IMR-90 (cell line): Measurements from ENCODE around the gene GLIPR1. TPM values are rescaled to one million over a fixed set of nuclear protein-coding genes. Genes with fewer than 3 reads are reported as not detected.

ENCODE experiments used
- ATAC-seq: fragments of 200-7000 bp; cut with Tn5 transposase; 2 replicates; pipeline ENCODE4 v1.9.1; 2020; ENCODE audit warnings: low read depth, mild to moderate bottlenecking, moderate library complexity
- BruUV-seq: library from RNA; stranded (reverse); fragments of 400-500 nt; replicated peaks from 2 replicates; lab custom pipeline; 2021; lab: Mats Ljungman, UMichigan
- CTCF ChIA-PET: fragments of 300-600 bp; formaldehyde crosslinking; extraction: SDS; loops from one replicate; lab custom pipeline; 2021; ENCODE audit warnings: antibody characterized with exemption; lab: Yijun Ruan, JAX
- POLR2A ChIA-PET: fragments of 300-600 bp; sonication (Branson Sonifier 250); formaldehyde crosslinking; loops from one replicate; lab custom pipeline; 2022; ENCODE audit warnings: antibody characterized with exemption; ENCODE audit not compliant: unreplicated experiment; lab: Charles Lee
- DNase-seq: peaks from one replicate; pipeline ENCODE4 v3.0.0; 2013
- H2AFZ ChIP-seq: replicated peaks from 2 replicates; pipeline ENCODE3; 2013; ENCODE audit warnings: low read length, mild to moderate bottlenecking; ENCODE audit not compliant: poor library complexity
- H2AK5ac ChIP-seq: 2 replicates; pipeline ENCODE4 v1.6.1; 2013; ENCODE audit warnings: low read depth, low read length, inconsistent platforms
- H2AK9ac ChIP-seq: replicated peaks from 2 replicates; pipeline ENCODE3; 2013; ENCODE audit warnings: mild to moderate bottlenecking, low read depth, low read length, moderate library complexity; ENCODE audit not compliant: poor library complexity
- H2BK120ac ChIP-seq: 2 replicates; pipeline ENCODE4 v1.6.1; 2013; ENCODE audit warnings: low read depth, low read length, inconsistent platforms
- H2BK15ac ChIP-seq: 3 replicates; pipeline ENCODE4 v1.6.1; 2013; ENCODE audit warnings: low read depth, low read length, inconsistent platforms
- H2BK20ac ChIP-seq: 2 replicates; pipeline ENCODE4 v1.6.1; 2013; ENCODE audit warnings: low read depth, mild to moderate bottlenecking, inconsistent platforms, low read length, moderate library complexity
- H2BK5ac ChIP-seq: 2 replicates; pipeline ENCODE4 v1.6.1; 2013; ENCODE audit warnings: mild to moderate bottlenecking, low read depth, low read length, inconsistent platforms; ENCODE audit not compliant: poor library complexity, severe bottlenecking
- H3K14ac ChIP-seq: replicated peaks from 2 replicates; pipeline ENCODE4 v1.6.1; 2013; ENCODE audit warnings: low read depth, low read length, inconsistent platforms
- H3K18ac ChIP-seq: 2 replicates; pipeline ENCODE4 v1.6.1; 2013; ENCODE audit warnings: low read depth, low read length, control low read depth
- H3K23ac ChIP-seq: 2 replicates; pipeline ENCODE4 v1.6.1; 2013; ENCODE audit warnings: low read depth, low read length, inconsistent platforms
- H3K27ac ChIP-seq: 2 replicates; pipeline ENCODE4 v1.5.1; 2013; ENCODE audit warnings: mild to moderate bottlenecking, control low read depth, low read length; ENCODE audit not compliant: insufficient read depth
- H3K27me3 ChIP-seq: 2 replicates; pipeline ENCODE4 v1.6.1; 2013; ENCODE audit warnings: low read length; ENCODE audit not compliant: control insufficient read depth, insufficient read depth
- H3K36me3 ChIP-seq: 2 replicates; pipeline ENCODE4 v1.6.1; 2013; ENCODE audit warnings: low read length, mixed read lengths; ENCODE audit not compliant: control insufficient read depth, insufficient read depth
- H3K4ac ChIP-seq: 2 replicates; pipeline ENCODE4 v1.6.1; 2013; ENCODE audit warnings: low read depth, low read length, inconsistent platforms
- H3K4me1 ChIP-seq: 2 replicates; pipeline ENCODE4 v1.6.1; 2013; ENCODE audit warnings: low read length, mixed read lengths; ENCODE audit not compliant: control insufficient read depth, insufficient read depth
- H3K4me2 ChIP-seq: 2 replicates; pipeline ENCODE4 v1.6.1; 2013; ENCODE audit warnings: low read depth, mild to moderate bottlenecking, control low read depth, low read length, moderate library complexity
- H3K4me3 ChIP-seq: 2 replicates; pipeline ENCODE4 v1.5.1; 2013; ENCODE audit warnings: low read depth, mild to moderate bottlenecking, control low read depth, low read length, moderate library complexity; ENCODE audit not compliant: insufficient read depth
- H3K56ac ChIP-seq: 2 replicates; pipeline ENCODE4 v1.6.1; 2013; ENCODE audit warnings: low read length, inconsistent platforms; ENCODE audit not compliant: insufficient read depth; ENCODE audit errors: extremely low read depth
- H3K79me1 ChIP-seq, 2 experiments: 2 replicates each; pipeline ENCODE4 v1.6.1; 2013; ENCODE audit warnings: low read length in 2 of 2, inconsistent platforms in 1 of 2, low read depth in 1 of 2
- H3K9ac ChIP-seq: 2 replicates; pipeline ENCODE4 v1.6.1; 2013; ENCODE audit warnings: low read depth, low read length, control low read depth
- H3K9me1 ChIP-seq: 2 replicates; pipeline ENCODE4 v1.6.1; 2013; ENCODE audit warnings: low read length, inconsistent platforms; ENCODE audit not compliant: insufficient read depth
- H3K9me3 ChIP-seq: 2 replicates; pipeline ENCODE4 v1.6.1; 2013; ENCODE audit warnings: low read length; ENCODE audit not compliant: control insufficient read depth, insufficient read depth
- H4K20me1 ChIP-seq: 2 replicates; pipeline ENCODE4 v1.6.1; 2013; ENCODE audit warnings: low read length, inconsistent platforms; ENCODE audit not compliant: insufficient read depth
- H4K5ac ChIP-seq: 2 replicates; pipeline ENCODE4 v1.6.1; 2013; ENCODE audit warnings: mild to moderate bottlenecking, low read depth, low read length, control low read depth
- H4K8ac ChIP-seq, 2 experiments: 2 replicates each; pipeline ENCODE4 v1.6.1; 2013; ENCODE audit warnings: low read depth in 2 of 2, low read length in 2 of 2, control low read depth in 1 of 2, inconsistent platforms in 1 of 2
- H4K91ac ChIP-seq: 2 replicates; pipeline ENCODE4 v1.6.1; 2013; ENCODE audit warnings: low read depth, low read length, inconsistent platforms; ENCODE audit not compliant: insufficient read depth
- BHLHE40 ChIP-seq: fragments of 150-350 bp; IDR thresholded peaks from 2 replicates; pipeline ENCODE4 v1.6.1; 2016; ENCODE audit warnings: mild to moderate bottlenecking, low read depth, low read length
- ELK1 ChIP-seq: fragments of 150-350 bp; IDR thresholded peaks from 2 replicates; pipeline ENCODE4 v1.6.1; 2016; ENCODE audit warnings: low read depth, mild to moderate bottlenecking, low read length, moderate library complexity, borderline replicate concordance
- MAZ ChIP-seq: IDR thresholded peaks from 2 replicates; pipeline ENCODE4 v1.6.1; 2012; ENCODE audit warnings: low read depth, mild to moderate bottlenecking, low read length, improper control_type of control experiment, moderate library complexity, borderline replicate concordance
- RAD21 ChIP-seq: IDR thresholded peaks from 2 replicates; pipeline ENCODE4 v1.6.1; 2012; ENCODE audit warnings: low read length, improper control_type of control experiment
- RCOR1 ChIP-seq: IDR thresholded peaks from 2 replicates; pipeline ENCODE4 v1.6.1; 2012; ENCODE audit warnings: mild to moderate bottlenecking, low read length, improper control_type of control experiment; ENCODE audit not compliant: insufficient replicate concordance
- WGBS, 2 experiments: methylation state at CpG; one replicate each; pipeline versions ENCODE4 v1.1.5 to v1.1.7; 2013; ENCODE audit warnings: missing lambda C conversion rate in 2 of 2; ENCODE audit not compliant: insufficient read length in 1 of 2; ENCODE audit errors: extremely low coverage in 2 of 2; 5-methylcytosine and 5-hydroxymethylcytosine counted together
- dilution Hi-C: fragments of 300-500 bp; cut with HindIII; formaldehyde crosslinking; loops from one replicate; pipeline ENCODE4 v1.14.3; 2018; ENCODE audit warnings: low sequenced_read_pairs; ENCODE audit not compliant: unreplicated experiment
- in situ Hi-C: fragments of 300-500 bp; cut with MboI; formaldehyde crosslinking; loops from 3 replicates; pipeline ENCODE4 v1.14.3; 2019; ENCODE audit warnings: low sequenced_read_pairs, inconsistent platforms, mixed read lengths
- intact Hi-C: fragments of 100-400 bp; cut with micrococcal nuclease; formaldehyde crosslinking; loops from 2 replicates; pipeline ENCODE4 v1.10.0; 2022
- polyA plus RNA-seq, 3 experiments: library from polyadenylated mRNA; depleted of rRNA; stranded (reverse); fragments of >200 nt; gene quantifications; 2 replicates each; pipeline ENCODE4 v1.2.3, GENCODE V29; 2012; ENCODE audit warnings: low replicate concordance in 1 of 3
- total RNA-seq: library from RNA; depleted of rRNA; stranded (reverse); fragments of >200 nt; gene quantifications from 2 replicates; pipeline ENCODE4 v1.2.3, GENCODE V29; 2012

The GLIPR1 gene
- total and polyA plus RNA-seq, 2 of the 4 experiments (the other 2 are of a cell fraction): 268 to 327 TPM

- POLR2A ChIA-PET: no interaction called here
- Histone ChIP-seq H2AFZ (no peak overlapping the region), H3K9ac (no peak overlapping the region), H3K9me3 (no peaks in the 10 kb centered on the region), H3K4me1 (peaks cover 6% of the 10 kb centered on the region), H2BK20ac (no peak overlapping the region), H3K9me1 (peaks cover 3% of the 10 kb centered on the region; the same call in 1 of the 2 replicates), H3K18ac (no peak overlapping the region), H3K36me3 (no peaks in the 10 kb centered on the region), H3K4ac (no peak overlapping the region), H3K14ac (no peak overlapping the region), H4K8ac (no peak overlapping the region), H2AK9ac (no peak overlapping the region), H3K56ac (no peak overlapping the region), H2BK5ac (no peak overlapping the region), H3K79me1 (no peaks in the 10 kb centered on the region), H4K91ac (no peak overlapping the region), H3K23ac (no peak overlapping the region), H2AK5ac (no peak overlapping the region), H3K4me2 (no peak overlapping the region), H3K27me3 (no peaks in the 10 kb centered on the region), H3K4me3 (no peak overlapping the region), H3K27ac (no peak overlapping the region), H2BK120ac (no peak overlapping the region), H4K5ac (no peak overlapping the region), H2BK15ac (no peak overlapping the region), H4K20me1 (no peaks in the 10 kb centered on the region)
- no CpG with 5 or more reads among the region's 1 CpG for WGBS, 2 experiments
- no peak for TF ChIP-seq BHLHE40
- no peak for TF ChIP-seq RAD21
- no peak for TF ChIP-seq MAZ
- TF ChIP-seq RCOR1: no peak
- TF ChIP-seq ELK1: no peak
- no TSS peak for BruUV-seq
- CTCF ChIA-PET: no interaction called here
- intact Hi-C loops: no loop called here
- dilution Hi-C loops: no loop called here
- ATAC-seq (no peak), DNase-seq (no peak)
- in situ Hi-C loops: loop anchor here (25.0 kb wide), 1 partner anchor 917 kb away; no protein-coding TSS in a partner anchor
Observed at GRCh38 chr12:75545636-75546035, 65.1 kb downstream of the GLIPR1 start.
